HepG2 (cell line): Measurements from ENCODE around the gene PRKACA. TPM values are rescaled to one million over a fixed set of nuclear protein-coding genes. Genes with fewer than 3 reads are reported as not detected.

Experiments used
- ARID4A ChIP-seq: sonication (generic); formaldehyde crosslinking; IDR thresholded peaks from 2 replicates; pipeline ENCODE4 v1.5.0; 2020; ENCODE audit warnings: mild to moderate bottlenecking, missing genetic modification reagents, borderline replicate concordance
- GATAD1 ChIP-seq: IDR thresholded peaks from 2 replicates; pipeline ENCODE4 v1.6.1; 2016; ENCODE audit warnings: missing genetic modification reagents, missing compliant biosample characterization
- HOXA3 ChIP-seq: sonication (generic); formaldehyde crosslinking; IDR thresholded peaks from 2 replicates; pipeline ENCODE4 v1.5.0; 2020; ENCODE audit warnings: missing genetic modification reagents
- KDM5B ChIP-seq: sonication (generic); formaldehyde crosslinking; IDR thresholded peaks from 2 replicates; pipeline ENCODE4 v1.4.0; 2020; ENCODE audit warnings: missing genetic modification reagents, mild to moderate bottlenecking, borderline replicate concordance
- MED1 ChIP-seq: sonication (generic); formaldehyde crosslinking; IDR thresholded peaks from 2 replicates; pipeline ENCODE4 v1.4.0; 2020; ENCODE audit warnings: missing genetic modification reagents
- PRMT3 ChIP-seq: sonication (generic); formaldehyde crosslinking; IDR thresholded peaks from 2 replicates; pipeline ENCODE4 v1.8.1; 2022; ENCODE audit warnings: low read depth, mild to moderate bottlenecking, moderate library complexity, missing genetic modification reagents, borderline replicate concordance
- SOX6 ChIP-seq, 2 experiments: fragments of 450-650 bp in 1 of 2; sonication (generic) in 1 of 2; formaldehyde crosslinking in 1 of 2; IDR thresholded peaks; 2 replicates each; pipeline versions ENCODE4 v1.4.0 to v1.6.1; 2017 to 2020; ENCODE audit warnings: antibody characterized with exemption in 1 of 2, mild to moderate bottlenecking in 1 of 2, missing genetic modification reagents in 1 of 2
- ZNF337 ChIP-seq: sonication (generic); formaldehyde crosslinking; IDR thresholded peaks from 2 replicates; pipeline ENCODE4 v1.5.1; 2020; ENCODE audit warnings: missing genetic modification reagents, low read depth, mild to moderate bottlenecking, borderline replicate concordance
- ZNF432 ChIP-seq: sonication (generic); formaldehyde crosslinking; IDR thresholded peaks from 2 replicates; pipeline ENCODE4 v1.5.0; 2020; ENCODE audit warnings: missing genetic modification reagents, mild to moderate bottlenecking, borderline replicate concordance
- ZNF740 ChIP-seq: sonication (generic); formaldehyde crosslinking; IDR thresholded peaks from 2 replicates; pipeline ENCODE4 v1.4.0; 2020; ENCODE audit warnings: missing genetic modification reagents
- polyA plus RNA-seq, 8 experiments: library from polyadenylated mRNA; depleted of rRNA in 3 of 8; stranded (reverse) in 7 of 8; unstranded in 1 of 8; fragments of >200 nt; fragmentation: Illumina TruSeq in 4 of 8; extraction: Trizol in 4 of 8; gene quantifications; 2 replicates each; pipeline versions ENCODE4 v1.2.1 to v1.2.3, GENCODE V29; 2011 to 2016; ENCODE audit warnings: low read depth in 4 of 8, missing spikeins in 1 of 8, mixed read lengths in 1 of 8; ENCODE audit not compliant: insufficient read depth in 1 of 8
- total RNA-seq, 5 experiments: library from RNA; depleted of rRNA; stranded (reverse); fragments of >200 nt; fragmentation: Illumina TruSeq; extraction: Trizol; gene quantifications; 2 replicates each; pipeline ENCODE4 v1.2.3, GENCODE V29; 2016; ENCODE audit warnings: low read depth in 1 of 5
- TF ChIP-seq, protein P1 (sequence below): sonication (generic); formaldehyde crosslinking; IDR thresholded peaks from 2 replicates; pipeline ENCODE4 v1.5.1; 2020; ENCODE audit warnings: missing genetic modification reagents, mild to moderate bottlenecking, borderline replicate concordance
- TF ChIP-seq, protein P2 (sequence below): sonication (generic); formaldehyde crosslinking; conservative IDR thresholded peaks from 2 replicates; pipeline ENCODE4 v1.4.0; 2020; ENCODE audit warnings: missing genetic modification reagents
- TF ChIP-seq, protein P3 (sequence below): sonication (generic); formaldehyde crosslinking; IDR thresholded peaks from 2 replicates; pipeline ENCODE4 v1.4.0; 2020; ENCODE audit warnings: mild to moderate bottlenecking, missing genetic modification reagents

PRKACA gene
- total and polyA plus RNA-seq, 2 of the 13 experiments (the other 11 are each of a cell fraction or from before 2014, with no cell fraction given) = 11.0 to 18.2 TPM

DNA sequence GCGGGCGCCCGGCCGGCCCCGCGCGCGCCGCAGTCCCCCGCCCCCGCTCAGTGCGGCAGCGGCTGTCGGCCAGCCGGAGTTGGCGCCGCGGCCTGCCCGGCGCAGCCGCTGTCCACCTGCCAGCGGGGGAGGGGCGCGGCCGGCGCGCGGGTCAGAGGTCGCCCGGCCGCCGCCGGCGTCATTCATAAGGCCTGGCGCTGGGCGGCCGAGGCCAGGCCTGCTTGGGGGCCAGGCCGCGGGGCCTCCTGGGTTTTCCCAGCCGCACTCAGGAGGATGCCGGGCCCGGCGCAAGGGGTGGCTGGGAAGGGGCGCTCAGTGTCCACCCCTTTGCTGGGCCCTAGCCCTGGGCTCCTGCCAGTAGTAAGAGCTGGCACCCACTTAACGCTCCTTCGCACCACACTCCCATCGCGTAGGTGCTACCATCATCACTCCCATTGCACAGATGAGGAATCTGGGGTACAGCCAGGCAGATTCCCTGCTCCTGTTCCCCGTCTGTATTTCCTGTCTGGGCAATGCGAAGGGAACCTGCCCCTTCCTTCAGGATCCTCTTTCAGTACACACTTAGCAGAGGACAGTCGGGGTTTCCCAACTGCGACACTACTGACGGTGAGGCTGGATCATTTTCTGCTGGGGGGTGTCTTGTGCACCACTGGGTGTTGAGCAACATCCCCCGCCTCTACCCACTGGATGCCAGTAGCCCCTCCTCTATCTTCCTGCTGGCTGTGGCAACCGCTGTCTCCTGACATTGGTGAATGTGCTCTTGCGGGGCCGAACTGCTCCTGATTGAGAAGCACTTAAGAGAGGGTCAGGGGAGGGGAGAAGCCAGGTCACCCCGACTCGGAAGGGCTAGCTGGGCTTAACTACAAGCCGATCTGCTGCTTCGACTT, 846 bp upstream of the PRKACA start (continued):
- peak; percentile 64 for TF ChIP-seq ARID4A (CRISPR knock-in tag)
- TF ChIP-seq, protein P1, sequence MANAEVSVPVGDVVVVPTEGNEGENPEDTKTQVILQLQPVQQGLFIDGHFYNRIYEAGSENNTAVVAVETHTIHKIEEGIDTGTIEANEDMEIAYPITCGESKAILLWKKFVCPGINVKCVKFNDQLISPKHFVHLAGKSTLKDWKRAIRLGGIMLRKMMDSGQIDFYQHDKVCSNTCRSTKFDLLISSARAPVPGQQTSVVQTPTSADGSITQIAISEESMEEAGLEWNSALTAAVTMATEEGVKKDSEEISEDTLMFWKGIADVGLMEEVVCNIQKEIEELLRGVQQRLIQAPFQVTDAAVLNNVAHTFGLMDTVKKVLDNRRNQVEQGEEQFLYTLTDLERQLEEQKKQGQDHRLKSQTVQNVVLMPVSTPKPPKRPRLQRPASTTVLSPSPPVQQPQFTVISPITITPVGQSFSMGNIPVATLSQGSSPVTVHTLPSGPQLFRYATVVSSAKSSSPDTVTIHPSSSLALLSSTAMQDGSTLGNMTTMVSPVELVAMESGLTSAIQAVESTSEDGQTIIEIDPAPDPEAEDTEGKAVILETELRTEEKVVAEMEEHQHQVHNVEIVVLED (CRISPR knock-in tag) = peak; percentile 61; the same call in 1 of the 2 replicates
- peak; percentile 15; the same call in 1 of the 2 replicates for TF ChIP-seq HOXA3
- TF ChIP-seq, protein P2, sequence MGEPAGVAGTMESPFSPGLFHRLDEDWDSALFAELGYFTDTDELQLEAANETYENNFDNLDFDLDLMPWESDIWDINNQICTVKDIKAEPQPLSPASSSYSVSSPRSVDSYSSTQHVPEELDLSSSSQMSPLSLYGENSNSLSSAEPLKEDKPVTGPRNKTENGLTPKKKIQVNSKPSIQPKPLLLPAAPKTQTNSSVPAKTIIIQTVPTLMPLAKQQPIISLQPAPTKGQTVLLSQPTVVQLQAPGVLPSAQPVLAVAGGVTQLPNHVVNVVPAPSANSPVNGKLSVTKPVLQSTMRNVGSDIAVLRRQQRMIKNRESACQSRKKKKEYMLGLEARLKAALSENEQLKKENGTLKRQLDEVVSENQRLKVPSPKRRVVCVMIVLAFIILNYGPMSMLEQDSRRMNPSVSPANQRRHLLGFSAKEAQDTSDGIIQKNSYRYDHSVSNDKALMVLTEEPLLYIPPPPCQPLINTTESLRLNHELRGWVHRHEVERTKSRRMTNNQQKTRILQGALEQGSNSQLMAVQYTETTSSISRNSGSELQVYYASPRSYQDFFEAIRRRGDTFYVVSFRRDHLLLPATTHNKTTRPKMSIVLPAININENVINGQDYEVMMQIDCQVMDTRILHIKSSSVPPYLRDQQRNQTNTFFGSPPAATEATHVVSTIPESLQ = no peak
- TF ChIP-seq ZNF432 (CRISPR knock-in tag) = no peak
- no peak for TF ChIP-seq PRMT3
- no peak for TF ChIP-seq SOX6 (IDR thresholded peaks at IDR 0.05)
- TF ChIP-seq SOX6 (CRISPR knock-in tag; IDR thresholded peaks at IDR 0.05) = peak; percentile 56; the same call in 1 of the 2 replicates
- TF ChIP-seq, protein P3, sequence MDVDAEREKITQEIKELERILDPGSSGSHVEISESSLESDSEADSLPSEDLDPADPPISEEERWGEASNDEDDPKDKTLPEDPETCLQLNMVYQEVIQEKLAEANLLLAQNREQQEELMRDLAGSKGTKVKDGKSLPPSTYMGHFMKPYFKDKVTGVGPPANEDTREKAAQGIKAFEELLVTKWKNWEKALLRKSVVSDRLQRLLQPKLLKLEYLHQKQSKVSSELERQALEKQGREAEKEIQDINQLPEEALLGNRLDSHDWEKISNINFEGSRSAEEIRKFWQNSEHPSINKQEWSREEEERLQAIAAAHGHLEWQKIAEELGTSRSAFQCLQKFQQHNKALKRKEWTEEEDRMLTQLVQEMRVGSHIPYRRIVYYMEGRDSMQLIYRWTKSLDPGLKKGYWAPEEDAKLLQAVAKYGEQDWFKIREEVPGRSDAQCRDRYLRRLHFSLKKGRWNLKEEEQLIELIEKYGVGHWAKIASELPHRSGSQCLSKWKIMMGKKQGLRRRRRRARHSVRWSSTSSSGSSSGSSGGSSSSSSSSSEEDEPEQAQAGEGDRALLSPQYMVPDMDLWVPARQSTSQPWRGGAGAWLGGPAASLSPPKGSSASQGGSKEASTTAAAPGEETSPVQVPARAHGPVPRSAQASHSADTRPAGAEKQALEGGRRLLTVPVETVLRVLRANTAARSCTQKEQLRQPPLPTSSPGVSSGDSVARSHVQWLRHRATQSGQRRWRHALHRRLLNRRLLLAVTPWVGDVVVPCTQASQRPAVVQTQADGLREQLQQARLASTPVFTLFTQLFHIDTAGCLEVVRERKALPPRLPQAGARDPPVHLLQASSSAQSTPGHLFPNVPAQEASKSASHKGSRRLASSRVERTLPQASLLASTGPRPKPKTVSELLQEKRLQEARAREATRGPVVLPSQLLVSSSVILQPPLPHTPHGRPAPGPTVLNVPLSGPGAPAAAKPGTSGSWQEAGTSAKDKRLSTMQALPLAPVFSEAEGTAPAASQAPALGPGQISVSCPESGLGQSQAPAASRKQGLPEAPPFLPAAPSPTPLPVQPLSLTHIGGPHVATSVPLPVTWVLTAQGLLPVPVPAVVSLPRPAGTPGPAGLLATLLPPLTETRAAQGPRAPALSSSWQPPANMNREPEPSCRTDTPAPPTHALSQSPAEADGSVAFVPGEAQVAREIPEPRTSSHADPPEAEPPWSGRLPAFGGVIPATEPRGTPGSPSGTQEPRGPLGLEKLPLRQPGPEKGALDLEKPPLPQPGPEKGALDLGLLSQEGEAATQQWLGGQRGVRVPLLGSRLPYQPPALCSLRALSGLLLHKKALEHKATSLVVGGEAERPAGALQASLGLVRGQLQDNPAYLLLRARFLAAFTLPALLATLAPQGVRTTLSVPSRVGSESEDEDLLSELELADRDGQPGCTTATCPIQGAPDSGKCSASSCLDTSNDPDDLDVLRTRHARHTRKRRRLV = 0 out of 2 replicates have a peak, but pooled peaks have one; percentile 57
- peak; percentile 65; the same call in 1 of the 2 replicates for TF ChIP-seq ZNF740 (CRISPR knock-in tag)
- peak; percentile 42; the same call in 1 of the 2 replicates for TF ChIP-seq ZNF337 (CRISPR knock-in tag)
- TF ChIP-seq GATAD1 = peak; percentile 56
- peak; percentile 73 for TF ChIP-seq KDM5B (CRISPR knock-in tag)
- TF ChIP-seq MED1 (CRISPR knock-in tag) = peak; percentile 51
